ENCODE results near the gene ERBIN.

Gene ERBIN

GRCh38 chr5:66118304-66118703 lies 191.9 kb downstream of the ERBIN start:
- TF ChIP-seq CTCF (IDR thresholded peaks at IDR 0.05; ENCODE audit: control insufficient read depth, extremely low read depth, insufficient read depth), result no peak
- H3K4me3 ChIP-seq (ENCODE audit: low read depth, low read length), result no peak overlapping the region
- peak; percentile 38 for DNase-seq (ENCODE audit: low read depth)

GRCh38 chr5:66122379-66123034 lies 196.1 kb downstream of the ERBIN start:
- TF ChIP-seq CTCF (IDR thresholded peaks at IDR 0.05; ENCODE audit: control insufficient read depth, extremely low read depth, insufficient read depth), result no peak
- no peak for DNase-seq (ENCODE audit: low read depth)
- H3K4me3 ChIP-seq (ENCODE audit: low read depth, low read length), result no peak overlapping the region

GRCh38 chr5:66129144-66129543 lies 202.8 kb downstream of the ERBIN start:
- no peak for TF ChIP-seq CTCF (IDR thresholded peaks at IDR 0.05; ENCODE audit: control insufficient read depth, extremely low read depth, insufficient read depth)
- no peak overlapping the region for H3K4me3 ChIP-seq (ENCODE audit: low read depth, low read length)
- no peak for DNase-seq (ENCODE audit: low read depth)

DNA sequence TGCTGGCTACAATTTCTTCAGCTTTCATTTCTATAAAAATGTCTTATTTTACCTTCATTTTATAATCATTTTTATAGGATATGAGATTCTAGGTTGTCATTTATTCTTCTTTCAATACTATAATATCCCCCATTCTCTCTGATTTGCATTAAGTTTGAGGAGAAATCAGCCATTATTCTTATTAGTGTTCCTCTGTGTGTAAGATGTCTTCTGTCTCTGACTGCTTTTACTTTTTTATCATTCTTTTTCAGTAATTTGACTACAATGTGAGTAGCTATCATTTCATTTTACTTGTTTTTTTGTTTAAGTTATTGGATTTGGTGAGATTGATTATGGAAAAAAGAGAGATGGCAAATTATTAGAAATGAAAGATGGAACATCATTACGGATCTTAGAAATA lies 204.1 kb downstream of the ERBIN start:
- no peak for DNase-seq (ENCODE audit: low read depth)
- no peak for TF ChIP-seq CTCF (IDR thresholded peaks at IDR 0.05; ENCODE audit: control insufficient read depth, extremely low read depth, insufficient read depth)
- no peak overlapping the region for H3K4me3 ChIP-seq (ENCODE audit: low read depth, low read length)
